GM18511 (cell line): ENCODE data around the gene MARF1.
"Not testable (repeated sequence)": the region's sequence is repeated elsewhere in the genome, so short reads cannot be mapped to it uniquely, and the experiment has no call there.

Experiments used
- ATAC-seq: cut with Tn5 transposase; IDR thresholded peaks from one replicate; pipeline ENCODE4 v1.9.1; 2021; ENCODE audit warnings: mild to moderate bottlenecking, moderate library complexity; ENCODE audit not compliant: unreplicated experiment

The MARF1 gene

GRCh38 chr16:15631730-15632409, 11.1 kb downstream of the MARF1 start:
- ATAC-seq, result no peak

DNA sequence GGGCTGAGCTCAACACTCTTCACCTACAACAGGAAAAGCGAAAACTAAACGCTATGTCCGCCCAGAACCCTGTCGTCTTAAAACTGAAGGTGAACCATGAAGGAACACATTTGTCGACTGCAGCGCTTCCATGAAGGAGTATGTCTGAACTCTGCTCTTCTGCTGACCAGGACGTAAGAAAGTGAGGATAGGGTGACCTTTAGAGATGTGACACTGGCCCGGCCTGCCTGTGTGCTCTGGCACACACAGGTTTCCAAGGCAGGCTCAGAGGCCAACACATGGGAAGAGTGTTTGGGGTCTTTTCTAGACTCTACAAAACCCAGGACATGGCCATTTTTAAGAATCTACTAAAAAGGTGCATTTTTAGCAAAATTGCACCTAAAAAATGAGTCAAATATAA, 21.1 kb downstream of the MARF1 start:
- no peak for ATAC-seq

DNA sequence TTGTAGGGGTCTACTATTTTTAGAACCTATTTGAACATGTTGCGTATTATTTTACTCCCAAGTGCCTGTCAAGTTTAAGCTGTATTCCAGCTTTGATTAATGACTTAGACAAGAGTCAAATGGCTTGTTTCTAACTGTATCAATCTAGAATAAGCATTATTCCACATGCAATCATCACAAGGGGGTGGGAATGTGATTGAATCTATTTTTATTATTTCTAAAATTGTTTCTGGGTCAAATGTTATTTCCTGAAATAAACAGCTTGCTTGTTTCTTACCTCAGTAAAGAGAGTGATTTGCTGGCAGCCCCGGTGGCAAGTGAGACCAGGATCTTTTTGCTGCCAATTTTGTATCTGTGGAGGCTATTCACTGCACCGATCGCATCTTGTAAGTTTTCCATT, 21.5 kb downstream of the MARF1 start:
- ATAC-seq, result no peak

DNA sequence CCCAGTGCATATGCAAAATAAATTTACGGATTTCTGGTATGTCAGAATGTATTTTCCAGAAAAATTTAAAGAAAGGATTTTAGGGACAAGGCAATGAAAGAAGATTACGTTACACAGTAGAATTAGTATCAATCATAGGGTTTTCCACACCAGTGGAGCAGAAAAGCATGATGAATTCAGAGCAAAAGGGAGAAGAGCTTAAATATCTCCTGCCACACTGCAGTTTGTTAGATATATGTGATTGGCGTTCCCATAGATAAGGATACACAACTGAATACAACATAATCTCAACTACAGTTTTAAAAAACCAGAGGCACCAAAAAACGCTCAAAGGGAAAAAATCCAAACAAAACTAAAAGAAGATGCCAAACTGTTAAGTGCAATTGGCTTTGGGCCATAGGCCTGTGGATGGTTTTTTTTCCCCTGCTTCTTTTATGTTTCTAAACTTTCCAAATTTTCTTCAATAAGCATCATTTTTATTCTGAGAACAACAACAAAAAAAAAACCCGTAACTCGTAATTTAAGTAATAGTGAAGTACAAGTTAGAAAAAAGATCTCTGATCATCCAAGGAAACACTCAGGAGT, 22.3 kb downstream of the MARF1 start:
- ATAC-seq, result no peak

DNA sequence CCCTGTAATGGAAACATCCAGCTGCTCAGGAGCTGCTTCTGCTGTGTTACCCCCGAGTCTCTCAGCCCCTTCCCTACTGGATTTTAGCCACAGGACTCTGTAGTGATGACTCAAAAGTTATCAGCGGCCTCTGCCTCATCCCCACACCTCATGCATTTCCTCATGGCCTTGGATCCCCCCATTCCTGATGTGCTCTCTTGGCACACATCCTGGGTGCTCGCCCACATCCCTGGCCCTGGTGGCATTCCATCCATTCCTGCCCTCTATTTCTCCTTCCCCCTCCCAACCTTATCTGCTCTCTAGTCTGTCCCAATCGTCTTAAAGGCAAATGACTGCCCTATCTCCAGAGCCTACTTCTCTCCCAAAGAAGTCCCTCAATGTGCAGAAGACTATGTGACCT, 24.6 kb downstream of the MARF1 start:
- ATAC-seq, result no peak

- ATAC-seq, result no peak
Observed at GRCh38 chr16:15617901-15618300, 25.1 kb downstream of the MARF1 start.

DNA sequence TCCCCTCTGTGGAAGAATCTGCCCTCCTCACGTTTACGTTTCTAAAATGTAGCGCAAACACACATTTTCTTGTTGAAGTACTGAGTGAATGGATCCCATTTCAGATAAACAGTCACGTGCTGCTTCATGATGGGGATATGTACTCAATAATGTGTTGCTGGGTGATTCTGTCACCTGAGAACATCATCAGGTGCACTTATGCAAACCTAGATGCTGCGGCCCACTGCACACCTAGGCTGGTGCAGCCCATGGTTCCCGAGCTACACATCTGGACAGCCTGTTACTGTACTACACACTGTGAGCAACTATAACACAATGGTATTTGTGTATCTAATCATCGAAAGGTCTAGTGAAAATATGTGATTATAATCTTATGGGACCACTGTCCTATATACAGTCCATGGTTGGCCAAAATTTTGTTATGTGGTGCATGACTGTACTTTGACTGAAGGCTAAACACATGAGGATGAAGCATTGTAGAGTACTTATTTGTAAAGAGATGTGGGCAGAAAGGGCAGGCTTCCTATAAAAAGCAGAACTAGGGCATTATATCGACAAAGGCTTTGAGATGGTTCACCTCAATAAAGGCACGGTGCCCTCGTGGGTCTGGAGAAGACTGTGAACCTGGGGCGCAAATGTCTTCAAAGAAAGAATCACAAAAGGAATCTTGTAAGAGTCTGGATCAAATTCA, 26.3 kb downstream of the MARF1 start:
- no peak for ATAC-seq

DNA sequence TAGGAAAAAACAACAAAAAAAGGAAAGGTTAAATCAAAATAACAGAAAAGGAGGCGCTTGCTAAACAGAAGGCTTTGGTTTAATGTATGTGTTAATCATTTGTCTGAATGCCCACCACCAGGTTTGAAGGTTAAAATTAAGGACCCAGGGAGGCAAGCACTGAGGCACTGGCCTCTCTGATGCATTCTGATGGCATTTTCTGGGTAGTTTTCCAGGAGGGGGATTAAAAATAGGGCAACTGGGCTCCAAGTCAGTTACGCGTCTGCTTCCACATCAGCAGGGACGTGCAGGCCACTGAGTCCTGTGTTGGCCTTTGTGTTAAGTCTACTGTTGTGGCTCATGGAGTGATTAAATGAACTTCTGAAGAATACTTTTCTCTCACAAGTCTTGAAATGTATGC, 26.9 kb downstream of the MARF1 start:
- no peak for ATAC-seq

- ATAC-seq, result no peak
Observed at GRCh38 chr16:15613676-15614075, 29.3 kb downstream of the MARF1 start.

DNA sequence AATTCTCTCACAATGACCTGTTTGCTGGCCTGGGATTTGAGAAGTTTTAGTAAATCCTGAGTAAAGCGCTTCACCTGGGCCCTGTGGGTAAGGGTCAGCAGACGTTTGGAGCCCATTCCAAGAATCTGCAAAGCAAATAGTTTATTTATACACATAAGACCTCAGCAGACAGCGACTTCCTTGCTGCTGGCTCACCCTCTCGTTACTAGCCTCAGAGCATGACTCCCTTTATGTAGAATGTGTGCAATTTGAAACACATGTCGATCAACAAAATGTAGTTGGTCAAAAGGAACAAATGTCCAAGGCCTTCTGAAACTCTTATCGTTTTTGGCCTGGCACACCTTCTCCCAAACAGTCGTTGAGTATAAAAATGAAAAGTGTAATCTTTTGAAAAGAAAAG, 31.3 kb downstream of the MARF1 start:
- ATAC-seq, result no peak

- ATAC-seq, result no peak
Observed at GRCh38 chr16:15610369-15610871, 32.5 kb downstream of the MARF1 start.

- ATAC-seq, result no peak
Observed at GRCh38 chr16:15609286-15609649, 33.7 kb downstream of the MARF1 start.

DNA sequence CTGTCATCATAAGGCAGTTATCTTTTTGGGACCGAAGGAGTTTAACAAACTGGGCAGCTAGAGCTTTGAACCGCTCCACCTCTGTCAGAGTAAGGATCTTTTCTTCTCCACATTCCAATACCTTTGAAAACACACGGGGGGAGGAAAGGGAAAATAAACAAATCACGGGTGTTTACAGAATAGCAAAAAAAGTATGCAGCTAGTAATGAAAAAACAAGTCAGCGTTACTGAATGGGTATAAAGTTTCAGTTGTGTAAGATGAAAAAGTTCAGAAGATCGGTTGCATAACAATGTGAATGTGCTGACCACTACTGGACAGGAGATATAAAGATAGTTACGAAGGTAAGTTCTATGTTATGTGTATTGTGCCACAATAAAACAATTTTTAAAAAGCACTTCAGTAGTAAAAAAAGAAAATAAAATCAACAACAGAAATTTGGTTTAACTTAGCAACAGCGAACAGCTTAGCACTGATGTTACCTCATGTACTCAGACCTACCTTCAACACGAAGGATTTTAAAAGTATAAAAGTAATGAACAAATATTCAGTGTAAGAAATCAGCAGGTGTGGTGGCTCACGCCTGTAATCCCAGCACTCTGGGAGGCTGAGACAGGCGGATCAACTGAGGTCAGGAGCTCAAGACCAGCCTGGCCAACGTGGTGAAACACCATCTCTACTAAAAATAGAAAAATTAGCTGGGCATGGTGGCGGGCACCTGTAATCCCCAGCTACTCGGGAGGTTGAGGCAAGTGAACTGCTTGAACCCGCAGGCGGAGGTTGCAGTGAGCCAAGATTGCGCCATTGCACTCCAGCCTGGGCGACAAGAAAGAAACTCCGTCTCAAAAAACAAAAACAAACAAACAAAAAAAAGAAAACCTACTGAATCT, 34.3 kb downstream of the MARF1 start:
- no peak for ATAC-seq

DNA sequence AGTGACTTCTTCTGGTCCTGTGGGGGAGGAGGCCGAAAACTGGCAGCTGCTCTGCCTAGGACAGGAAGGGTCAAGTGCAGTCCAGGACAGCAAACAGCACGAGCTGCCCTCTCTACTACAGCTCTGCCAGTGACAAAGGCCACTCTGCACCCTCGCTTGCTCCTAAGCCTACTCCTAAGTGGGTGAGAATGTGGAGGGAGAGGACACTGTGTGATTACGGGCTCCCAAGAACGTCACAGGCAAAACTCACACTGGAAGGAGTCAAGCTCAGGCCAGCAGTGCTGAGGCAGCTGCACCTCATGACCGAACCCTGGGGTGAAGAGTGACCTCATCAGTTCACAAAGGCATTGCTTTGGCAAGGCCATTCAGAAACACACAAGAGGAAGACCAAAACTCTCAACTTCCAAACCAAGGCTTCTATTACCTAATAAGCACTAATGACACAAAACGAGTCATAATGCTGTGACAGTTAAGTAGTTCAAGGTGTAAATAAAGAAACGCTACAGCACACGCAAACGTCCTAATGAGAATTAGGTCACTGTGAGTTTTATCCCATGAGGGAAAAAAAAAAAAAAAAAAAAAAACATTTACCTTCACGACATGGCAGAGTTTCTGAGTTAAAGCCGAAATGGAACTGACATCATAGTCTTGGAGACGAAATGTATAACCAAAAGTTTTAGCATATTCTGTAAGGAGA, 35.1 kb downstream of the MARF1 start:
- ATAC-seq, result no peak

GRCh38 chr16:15607221-15607699, 35.7 kb downstream of the MARF1 start:
- ATAC-seq, result not testable (repeated sequence)

DNA sequence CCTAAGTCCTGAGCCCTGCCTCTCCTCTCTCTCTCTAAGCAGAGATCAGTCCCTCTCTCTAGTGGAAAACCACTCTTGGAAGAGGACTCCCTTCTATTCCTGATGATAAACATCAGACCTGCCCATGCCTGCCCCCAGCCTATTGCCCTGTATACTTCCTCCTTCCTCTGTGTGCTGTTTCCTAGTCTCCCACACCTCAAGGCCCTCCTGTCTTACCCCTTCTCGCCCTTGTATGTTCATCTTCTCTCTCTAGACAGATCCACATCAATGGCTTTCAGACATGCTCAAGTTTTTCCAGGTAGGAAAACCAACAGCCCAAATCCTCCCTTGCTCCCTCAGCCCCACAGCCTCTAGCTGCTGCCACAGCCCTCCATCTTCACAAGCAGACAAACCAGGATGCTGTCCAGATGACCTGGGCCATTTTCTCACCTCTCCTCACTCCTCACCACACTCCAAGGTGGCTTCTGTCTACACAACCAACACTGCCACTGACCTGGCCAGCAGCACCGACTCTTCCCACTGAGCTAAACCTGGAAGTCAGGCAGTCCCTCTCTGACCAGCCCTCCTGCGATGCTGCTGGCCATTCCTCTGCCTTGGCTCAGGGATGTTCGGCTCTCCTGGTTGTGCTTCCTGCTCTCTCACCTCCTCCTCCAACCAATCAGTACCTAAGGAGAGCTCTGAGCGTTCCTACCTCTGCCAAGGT, 36.3 kb downstream of the MARF1 start:
- no peak for ATAC-seq

DNA sequence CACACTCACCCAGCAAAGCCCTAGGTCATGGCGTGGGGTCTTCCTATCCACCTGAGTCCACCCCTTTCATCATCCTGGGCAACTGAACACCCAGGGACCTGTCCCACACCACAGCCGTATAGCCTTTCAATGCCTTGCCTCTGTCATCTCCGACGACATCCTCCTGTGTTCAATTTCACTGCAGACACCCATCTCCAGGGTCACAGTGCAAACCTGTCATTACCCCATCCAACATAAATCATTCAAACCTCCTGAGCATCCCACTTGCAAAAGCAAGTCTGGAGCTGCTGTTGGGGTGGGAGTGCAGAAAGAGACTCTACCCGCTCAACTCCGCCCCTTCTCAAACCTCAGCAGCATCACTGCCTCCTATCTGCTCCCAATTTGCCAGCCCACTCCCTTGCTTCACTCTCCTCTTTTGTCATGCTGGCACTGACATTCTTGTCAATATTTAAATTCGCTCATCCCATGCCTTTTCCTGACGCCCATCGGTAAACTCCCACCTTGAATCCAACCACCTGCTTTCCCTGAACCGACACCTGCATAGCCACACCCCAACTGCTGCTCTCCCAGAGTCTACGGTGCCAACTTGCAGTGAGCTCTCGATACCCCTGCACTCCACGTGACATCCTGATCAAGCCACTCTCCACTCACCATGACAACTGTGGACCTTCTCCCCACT, 37.0 kb downstream of the MARF1 start:
- ATAC-seq, result no peak

DNA sequence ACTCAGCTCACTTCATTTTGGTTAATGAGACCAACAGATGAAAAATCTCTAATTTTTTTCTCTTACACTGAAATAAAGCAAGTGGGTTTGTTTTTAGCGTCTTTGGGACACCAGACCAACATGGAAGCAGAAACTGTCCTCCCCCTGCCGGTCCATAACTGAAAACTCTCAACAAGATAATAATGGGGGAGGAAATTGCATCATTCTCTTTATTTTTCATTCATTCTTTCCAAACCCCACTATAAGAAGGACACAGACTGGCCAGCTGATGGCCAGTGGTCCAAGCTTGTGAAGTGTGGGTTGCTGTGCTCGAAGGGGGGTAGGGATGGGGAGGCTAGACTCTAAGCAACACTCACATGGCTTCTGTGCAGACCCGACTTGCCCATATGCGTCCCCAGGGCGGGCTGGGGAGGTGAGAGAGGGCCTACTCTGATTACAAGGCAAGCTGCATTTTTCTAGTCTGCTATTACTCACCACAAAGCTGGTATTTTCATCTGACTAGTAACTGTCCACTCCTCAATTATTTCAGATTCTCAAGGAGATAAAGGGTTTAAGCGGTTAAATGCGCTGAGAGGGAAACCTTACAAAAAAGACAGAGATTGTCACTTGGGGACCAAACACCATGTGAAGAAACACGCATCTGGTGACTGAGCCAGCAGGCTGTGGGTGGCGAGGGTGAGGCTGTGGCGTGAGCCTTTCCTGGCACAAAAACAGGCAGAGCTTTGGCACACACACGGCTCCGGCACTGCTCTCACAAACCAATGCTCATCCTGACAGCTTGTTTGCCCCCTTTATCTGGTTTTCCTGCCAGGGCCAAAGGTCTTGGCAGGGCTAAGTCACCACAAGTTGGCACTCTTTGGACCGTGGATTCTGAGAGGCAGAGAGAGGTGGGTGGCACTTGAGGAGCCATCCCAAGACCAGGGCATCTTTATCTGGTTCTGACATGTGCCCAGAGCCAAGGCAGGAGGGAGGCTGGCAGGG, 38.2 kb downstream of the MARF1 start:
- no peak for ATAC-seq
